IMR-90 (cell line): ENCODE measurements around the gene AFF2. TPM values are rescaled to one million over a fixed set of nuclear protein-coding genes. Genes with fewer than 3 reads are reported as not detected.

ENCODE experiments used
- ATAC-seq: fragments of 200-7000 bp; cut with Tn5 transposase; 2 replicates; pipeline ENCODE4 v1.9.1; 2020; ENCODE audit warnings: low read depth, mild to moderate bottlenecking, moderate library complexity
- BruUV-seq: library from RNA; stranded (reverse); fragments of 400-500 nt; replicated peaks from 2 replicates; lab custom pipeline; 2021; lab: Mats Ljungman, UMichigan
- CTCF ChIA-PET: fragments of 300-600 bp; formaldehyde crosslinking; extraction: SDS; loops from one replicate; lab custom pipeline; 2021; ENCODE audit warnings: antibody characterized with exemption; lab: Yijun Ruan, JAX
- POLR2A ChIA-PET: fragments of 300-600 bp; sonication (Branson Sonifier 250); formaldehyde crosslinking; loops from one replicate; lab custom pipeline; 2022; ENCODE audit warnings: antibody characterized with exemption; ENCODE audit not compliant: unreplicated experiment; lab: Charles Lee
- DNase-seq: peaks from one replicate; pipeline ENCODE4 v3.0.0; 2013
- H2AFZ ChIP-seq: replicated peaks from 2 replicates; pipeline ENCODE3; 2013; ENCODE audit warnings: low read length, mild to moderate bottlenecking; ENCODE audit not compliant: poor library complexity
- H2AK5ac ChIP-seq: 2 replicates; pipeline ENCODE4 v1.6.1; 2013; ENCODE audit warnings: low read depth, low read length, inconsistent platforms
- H2AK9ac ChIP-seq: replicated peaks from 2 replicates; pipeline ENCODE3; 2013; ENCODE audit warnings: mild to moderate bottlenecking, low read depth, low read length, moderate library complexity; ENCODE audit not compliant: poor library complexity
- H2BK120ac ChIP-seq: 2 replicates; pipeline ENCODE4 v1.6.1; 2013; ENCODE audit warnings: low read depth, low read length, inconsistent platforms
- H2BK15ac ChIP-seq: 3 replicates; pipeline ENCODE4 v1.6.1; 2013; ENCODE audit warnings: low read depth, low read length, inconsistent platforms
- H2BK20ac ChIP-seq: 2 replicates; pipeline ENCODE4 v1.6.1; 2013; ENCODE audit warnings: low read depth, mild to moderate bottlenecking, inconsistent platforms, low read length, moderate library complexity
- H2BK5ac ChIP-seq: 2 replicates; pipeline ENCODE4 v1.6.1; 2013; ENCODE audit warnings: mild to moderate bottlenecking, low read depth, low read length, inconsistent platforms; ENCODE audit not compliant: poor library complexity, severe bottlenecking
- H3K14ac ChIP-seq: replicated peaks from 2 replicates; pipeline ENCODE4 v1.6.1; 2013; ENCODE audit warnings: low read depth, low read length, inconsistent platforms
- H3K18ac ChIP-seq: 2 replicates; pipeline ENCODE4 v1.6.1; 2013; ENCODE audit warnings: low read depth, low read length, control low read depth
- H3K23ac ChIP-seq: 2 replicates; pipeline ENCODE4 v1.6.1; 2013; ENCODE audit warnings: low read depth, low read length, inconsistent platforms
- H3K27ac ChIP-seq: 2 replicates; pipeline ENCODE4 v1.5.1; 2013; ENCODE audit warnings: mild to moderate bottlenecking, control low read depth, low read length; ENCODE audit not compliant: insufficient read depth
- H3K27me3 ChIP-seq: 2 replicates; pipeline ENCODE4 v1.6.1; 2013; ENCODE audit warnings: low read length; ENCODE audit not compliant: control insufficient read depth, insufficient read depth
- H3K36me3 ChIP-seq: 2 replicates; pipeline ENCODE4 v1.6.1; 2013; ENCODE audit warnings: low read length, mixed read lengths; ENCODE audit not compliant: control insufficient read depth, insufficient read depth
- H3K4ac ChIP-seq: 2 replicates; pipeline ENCODE4 v1.6.1; 2013; ENCODE audit warnings: low read depth, low read length, inconsistent platforms
- H3K4me1 ChIP-seq: 2 replicates; pipeline ENCODE4 v1.6.1; 2013; ENCODE audit warnings: low read length, mixed read lengths; ENCODE audit not compliant: control insufficient read depth, insufficient read depth
- H3K4me2 ChIP-seq: 2 replicates; pipeline ENCODE4 v1.6.1; 2013; ENCODE audit warnings: low read depth, mild to moderate bottlenecking, control low read depth, low read length, moderate library complexity
- H3K4me3 ChIP-seq: 2 replicates; pipeline ENCODE4 v1.5.1; 2013; ENCODE audit warnings: low read depth, mild to moderate bottlenecking, control low read depth, low read length, moderate library complexity; ENCODE audit not compliant: insufficient read depth
- H3K56ac ChIP-seq: 2 replicates; pipeline ENCODE4 v1.6.1; 2013; ENCODE audit warnings: low read length, inconsistent platforms; ENCODE audit not compliant: insufficient read depth; ENCODE audit errors: extremely low read depth
- H3K79me1 ChIP-seq, 2 experiments: 2 replicates each; pipeline ENCODE4 v1.6.1; 2013; ENCODE audit warnings: low read length in 2 of 2, inconsistent platforms in 1 of 2, low read depth in 1 of 2
- H3K9ac ChIP-seq: 2 replicates; pipeline ENCODE4 v1.6.1; 2013; ENCODE audit warnings: low read depth, low read length, control low read depth
- H3K9me1 ChIP-seq: 2 replicates; pipeline ENCODE4 v1.6.1; 2013; ENCODE audit warnings: low read length, inconsistent platforms; ENCODE audit not compliant: insufficient read depth
- H3K9me3 ChIP-seq: 2 replicates; pipeline ENCODE4 v1.6.1; 2013; ENCODE audit warnings: low read length; ENCODE audit not compliant: control insufficient read depth, insufficient read depth
- H4K20me1 ChIP-seq: 2 replicates; pipeline ENCODE4 v1.6.1; 2013; ENCODE audit warnings: low read length, inconsistent platforms; ENCODE audit not compliant: insufficient read depth
- H4K5ac ChIP-seq: 2 replicates; pipeline ENCODE4 v1.6.1; 2013; ENCODE audit warnings: mild to moderate bottlenecking, low read depth, low read length, control low read depth
- H4K8ac ChIP-seq, 2 experiments: 2 replicates each; pipeline ENCODE4 v1.6.1; 2013; ENCODE audit warnings: low read depth in 2 of 2, low read length in 2 of 2, control low read depth in 1 of 2, inconsistent platforms in 1 of 2
- H4K91ac ChIP-seq: 2 replicates; pipeline ENCODE4 v1.6.1; 2013; ENCODE audit warnings: low read depth, low read length, inconsistent platforms; ENCODE audit not compliant: insufficient read depth
- BHLHE40 ChIP-seq: fragments of 150-350 bp; IDR thresholded peaks from 2 replicates; pipeline ENCODE4 v1.6.1; 2016; ENCODE audit warnings: mild to moderate bottlenecking, low read depth, low read length
- CEBPB ChIP-seq: IDR thresholded peaks from 2 replicates; pipeline ENCODE4 v1.6.1; 2012; ENCODE audit warnings: low read depth, low read length, improper control_type of control experiment
- CTCF ChIP-seq: conservative IDR thresholded peaks from 2 replicates; pipeline ENCODE4 v1.5.1; 2012; ENCODE audit warnings: mild to moderate bottlenecking, low read depth, low read length, improper control_type of control experiment
- ELK1 ChIP-seq: fragments of 150-350 bp; IDR thresholded peaks from 2 replicates; pipeline ENCODE4 v1.6.1; 2016; ENCODE audit warnings: low read depth, mild to moderate bottlenecking, low read length, moderate library complexity, borderline replicate concordance
- FOS ChIP-seq: fragments of 150-350 bp; IDR thresholded peaks from 2 replicates; pipeline ENCODE4 v1.6.1; 2016; ENCODE audit warnings: low read depth, low read length
- MAFK ChIP-seq: IDR thresholded peaks from 2 replicates; pipeline ENCODE4 v1.6.1; 2012; ENCODE audit warnings: low read depth, low read length, improper control_type of control experiment
- MAZ ChIP-seq: IDR thresholded peaks from 2 replicates; pipeline ENCODE4 v1.6.1; 2012; ENCODE audit warnings: low read depth, mild to moderate bottlenecking, low read length, improper control_type of control experiment, moderate library complexity, borderline replicate concordance
- MXI1 ChIP-seq: IDR thresholded peaks from 2 replicates; pipeline ENCODE4 v1.6.1; 2012; ENCODE audit warnings: low read depth, mild to moderate bottlenecking, low read length, moderate library complexity, borderline replicate concordance
- NFE2L2 ChIP-seq: fragments of 150-350 bp; IDR thresholded peaks from 2 replicates; pipeline ENCODE4 v1.6.1; 2016; ENCODE audit warnings: low read depth, mild to moderate bottlenecking, low read length
- POLR2A ChIP-seq: IDR thresholded peaks from 2 replicates; pipeline ENCODE4 v1.6.1; 2012; ENCODE audit warnings: mild to moderate bottlenecking, low read depth, low read length
- RAD21 ChIP-seq: IDR thresholded peaks from 2 replicates; pipeline ENCODE4 v1.6.1; 2012; ENCODE audit warnings: low read length, improper control_type of control experiment
- RCOR1 ChIP-seq: IDR thresholded peaks from 2 replicates; pipeline ENCODE4 v1.6.1; 2012; ENCODE audit warnings: mild to moderate bottlenecking, low read length, improper control_type of control experiment; ENCODE audit not compliant: insufficient replicate concordance
- RFX5 ChIP-seq: IDR thresholded peaks from 2 replicates; pipeline ENCODE4 v1.8.0; 2012; ENCODE audit warnings: low read depth, mild to moderate bottlenecking, low read length, moderate library complexity
- USF2 ChIP-seq: fragments of 150-350 bp; IDR thresholded peaks from 2 replicates; pipeline ENCODE4 v1.6.1; 2017; ENCODE audit warnings: mild to moderate bottlenecking, antibody characterized with exemption, low read length, low read depth
- WGBS, 2 experiments: methylation state at CpG; one replicate each; pipeline versions ENCODE4 v1.1.5 to v1.1.7; 2013; ENCODE audit warnings: missing lambda C conversion rate in 2 of 2; ENCODE audit not compliant: insufficient read length in 1 of 2; ENCODE audit errors: extremely low coverage in 2 of 2; 5-methylcytosine and 5-hydroxymethylcytosine counted together
- dilution Hi-C: fragments of 300-500 bp; cut with HindIII; formaldehyde crosslinking; loops from one replicate; pipeline ENCODE4 v1.14.3; 2018; ENCODE audit warnings: low sequenced_read_pairs; ENCODE audit not compliant: unreplicated experiment
- in situ Hi-C: fragments of 300-500 bp; cut with MboI; formaldehyde crosslinking; loops from 3 replicates; pipeline ENCODE4 v1.14.3; 2019; ENCODE audit warnings: low sequenced_read_pairs, inconsistent platforms, mixed read lengths
- intact Hi-C: fragments of 100-400 bp; cut with micrococcal nuclease; formaldehyde crosslinking; loops from 2 replicates; pipeline ENCODE4 v1.10.0; 2022
- polyA plus RNA-seq, 3 experiments: library from polyadenylated mRNA; depleted of rRNA; stranded (reverse); fragments of >200 nt; gene quantifications; 2 replicates each; pipeline ENCODE4 v1.2.3, GENCODE V29; 2012; ENCODE audit warnings: low replicate concordance in 1 of 3
- total RNA-seq: library from RNA; depleted of rRNA; stranded (reverse); fragments of >200 nt; gene quantifications from 2 replicates; pipeline ENCODE4 v1.2.3, GENCODE V29; 2012

Gene AFF2
- total and polyA plus RNA-seq, 2 of the 4 experiments (the other 2 are of a cell fraction), result 0.15 to 0.72 TPM

- in situ Hi-C loops, result no loop called here
- Histone ChIP-seq H3K9me3 (no peaks in the 10 kb centered on the region), H2BK5ac (no peak overlapping the region), H4K20me1 (no peaks in the 10 kb centered on the region), H4K91ac (no peak overlapping the region), H2BK120ac (no peak overlapping the region), H4K5ac (no peak overlapping the region), H2AK5ac (no peak overlapping the region), H3K27ac (no peak overlapping the region), H3K9me1 (no peaks in the 10 kb centered on the region), H2BK20ac (no peak overlapping the region), H2AK9ac (no peak overlapping the region), H2AFZ (no peak overlapping the region), H3K4ac (no peak overlapping the region), H3K4me1 (no peaks in the 10 kb centered on the region), H4K8ac (no peak overlapping the region), H3K56ac (no peak overlapping the region), H2BK15ac (no peak overlapping the region), H3K4me2 (no peak overlapping the region), H3K14ac (no peak overlapping the region), H3K9ac (no peak overlapping the region), H3K23ac (no peak overlapping the region), H3K36me3 (no peaks in the 10 kb centered on the region), H3K4me3 (no peak overlapping the region), H3K27me3 (no peaks in the 10 kb centered on the region), H3K79me1 (no peaks in the 10 kb centered on the region), H3K18ac (no peak overlapping the region)
- POLR2A ChIA-PET, result no interaction called here
- dilution Hi-C loops, result no loop called here
- TF ChIP-seq USF2 (no peak), RCOR1 (no peak), POLR2A (no peak), RAD21 (no peak), BHLHE40 (no peak), RFX5 (no peak), MAFK (no peak), MAZ (no peak), NFE2L2 (no peak), FOS (no peak), MXI1 (no peak), CTCF (no peak), CEBPB (no peak), ELK1 (no peak)
- CTCF ChIA-PET, result no interaction called here
- 29% methylated on average over 1 of the region's 2 CpGs; no CpG with 5 or more reads in 1 of the 2 experiments for WGBS, 2 experiments
- ATAC-seq (no peak), DNase-seq (no peak)
- BruUV-seq, result no TSS peak
- intact Hi-C loops, result no loop called here
Measured at GRCh38 chrX:148612431-148612830, 112.0 kb downstream of the AFF2 start.
